GM18951 (cell line): Measurements from ENCODE around the gene OR4D6.
"Not testable (repeated sequence)": the region's sequence is repeated elsewhere in the genome, so short reads cannot be mapped to it uniquely, and the experiment has no call there.

ENCODE experiments used
- POLR2A ChIP-seq: IDR thresholded peaks from 4 replicates; pipeline ENCODE4 v1.6.1; 2011; ENCODE audit warnings: mild to moderate bottlenecking; ENCODE audit not compliant: insufficient read length, insufficient read depth; ENCODE audit errors: extremely low read depth
- in situ Hi-C: fragments of 300-500 bp; cut with MboI; formaldehyde crosslinking; loops from one replicate; pipeline ENCODE4 v1.12.0; 2022; ENCODE audit warnings: low sequenced_read_pairs, mixed read lengths, inconsistent platforms; ENCODE audit not compliant: unreplicated experiment

The OR4D6 gene

DNA sequence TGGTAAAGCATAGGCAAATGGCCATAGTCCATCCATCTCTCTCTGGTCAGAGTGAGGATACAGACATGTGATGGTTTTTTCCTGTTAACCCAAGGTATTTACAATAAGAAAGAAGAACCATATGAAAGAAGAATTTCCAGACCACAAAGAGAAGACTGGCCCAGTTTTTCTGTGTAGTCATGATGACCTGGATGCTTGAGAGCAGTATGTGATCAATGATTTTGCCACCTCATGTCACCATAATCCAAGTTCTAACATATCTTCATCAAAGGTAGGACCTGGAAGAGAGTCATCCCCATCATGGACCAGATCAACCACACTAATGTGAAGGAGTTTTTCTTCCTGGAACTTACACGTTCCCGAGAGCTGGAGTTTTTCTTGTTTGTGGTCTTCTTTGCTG, at the start of gene OR4D6:
OR4D6 (plus strand) TSS at position 301 of the 400 bp plus-strand sequence; CDS start at position 301, 0 bp downstream.
- no peak for TF ChIP-seq POLR2A
- in situ Hi-C loops: no loop called here

DNA sequence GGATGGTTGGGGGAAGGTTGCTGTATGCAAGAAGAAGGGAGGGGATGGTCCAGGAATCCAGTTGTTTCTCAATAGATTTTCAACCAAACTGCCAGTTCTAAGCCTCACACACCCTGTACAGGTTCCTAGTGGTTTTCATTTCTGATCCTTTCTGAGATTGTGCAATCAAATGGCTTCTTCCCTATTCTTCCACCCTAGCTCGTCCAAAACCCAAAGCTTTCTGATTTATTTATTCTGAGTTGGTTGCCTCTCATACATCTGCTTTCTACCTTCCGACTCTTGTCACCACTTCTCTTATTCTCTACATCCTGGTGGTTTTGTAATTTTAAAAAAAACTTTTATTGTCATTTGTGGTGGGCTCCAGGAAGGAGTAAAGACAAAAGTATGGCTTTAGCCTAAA, 43.1 kb upstream of the OR4D6 start:
- TF ChIP-seq POLR2A: no peak
- in situ Hi-C loops: no loop called here

GRCh38 chr11:59415111-59415510, 41.6 kb upstream of the OR4D6 start:
- in situ Hi-C loops: loop anchor here (5.0 kb wide), 1 partner anchor 108 kb away; no protein-coding TSS in a partner anchor
- no peak for TF ChIP-seq POLR2A

GRCh38 chr11:59416613-59417012, 40.1 kb upstream of the OR4D6 start:
- in situ Hi-C loops: loop anchor here (5.0 kb wide), 1 partner anchor 109 kb away; no protein-coding TSS in a partner anchor
- TF ChIP-seq POLR2A: no peak

- no peak for TF ChIP-seq POLR2A
- in situ Hi-C loops: loop anchor here (5.0 kb wide), 1 partner anchor 110 kb away; no protein-coding TSS in a partner anchor
Observed at GRCh38 chr11:59417023-59417422, 39.7 kb upstream of the OR4D6 start.

- in situ Hi-C loops: loop anchor here (5.0 kb wide), 1 partner anchor 111 kb away; no protein-coding TSS in a partner anchor
- TF ChIP-seq POLR2A: no peak
Observed at GRCh38 chr11:59418156-59418555, 38.6 kb upstream of the OR4D6 start.

GRCh38 chr11:59423835-59424234, 32.9 kb upstream of the OR4D6 start:
- TF ChIP-seq POLR2A: no peak
- in situ Hi-C loops: loop anchor here (10.0 kb wide), 1 partner anchor 229 kb away; no protein-coding TSS in a partner anchor

- in situ Hi-C loops: loop anchor here (10.0 kb wide), 1 partner anchor 230 kb away; no protein-coding TSS in a partner anchor
- TF ChIP-seq POLR2A: no peak
Observed at GRCh38 chr11:59425131-59425530, 31.6 kb upstream of the OR4D6 start.

DNA sequence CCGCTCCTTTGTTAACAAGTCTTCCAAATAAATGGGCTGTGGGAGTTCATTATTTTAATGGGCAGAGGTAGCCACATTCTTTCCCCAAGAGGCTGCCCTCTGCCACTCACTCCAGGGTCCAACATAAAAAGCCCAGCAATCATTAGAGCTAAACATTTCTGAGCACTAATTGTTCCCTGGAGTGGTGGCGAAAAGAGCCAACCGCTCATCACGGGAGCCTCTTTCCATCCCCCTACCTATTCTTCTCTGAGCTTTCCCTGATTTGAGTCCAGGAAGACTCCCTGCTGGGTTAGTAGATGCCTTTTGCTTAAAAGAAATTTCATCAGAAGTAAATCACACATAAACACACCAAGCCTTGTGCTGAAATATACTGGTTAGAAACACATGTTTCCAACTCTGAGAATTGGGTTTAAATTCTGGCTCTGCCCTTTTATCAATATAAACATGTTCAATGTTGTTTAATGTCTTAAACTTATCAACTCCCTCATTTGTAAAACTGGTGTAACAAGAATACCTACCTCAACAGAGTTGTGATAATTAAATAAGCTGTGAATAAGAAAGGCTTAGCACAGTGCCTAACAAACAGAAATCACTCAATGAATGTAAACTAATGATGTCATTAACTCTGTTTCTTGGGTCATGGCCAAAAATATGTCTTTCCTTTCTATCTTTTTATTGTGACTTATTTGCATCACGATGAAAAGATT, 30.2 kb upstream of the OR4D6 start, which contains the start of gene OR5A2:
OR5A2 (minus strand) TSS at position 53 of the 707 bp plus-strand sequence. CDS start 3,460 bp downstream, outside the sequence.
- in situ Hi-C loops: loop anchor here (10.0 kb wide), 1 partner anchor 232 kb away; no protein-coding TSS in a partner anchor
- TF ChIP-seq POLR2A: no peak

- in situ Hi-C loops: loop anchor here (10.0 kb wide), 1 partner anchor 232 kb away; no protein-coding TSS in a partner anchor
- no peak for TF ChIP-seq POLR2A
Observed at GRCh38 chr11:59427068-59427382, 29.7 kb upstream of the OR4D6 start.

DNA sequence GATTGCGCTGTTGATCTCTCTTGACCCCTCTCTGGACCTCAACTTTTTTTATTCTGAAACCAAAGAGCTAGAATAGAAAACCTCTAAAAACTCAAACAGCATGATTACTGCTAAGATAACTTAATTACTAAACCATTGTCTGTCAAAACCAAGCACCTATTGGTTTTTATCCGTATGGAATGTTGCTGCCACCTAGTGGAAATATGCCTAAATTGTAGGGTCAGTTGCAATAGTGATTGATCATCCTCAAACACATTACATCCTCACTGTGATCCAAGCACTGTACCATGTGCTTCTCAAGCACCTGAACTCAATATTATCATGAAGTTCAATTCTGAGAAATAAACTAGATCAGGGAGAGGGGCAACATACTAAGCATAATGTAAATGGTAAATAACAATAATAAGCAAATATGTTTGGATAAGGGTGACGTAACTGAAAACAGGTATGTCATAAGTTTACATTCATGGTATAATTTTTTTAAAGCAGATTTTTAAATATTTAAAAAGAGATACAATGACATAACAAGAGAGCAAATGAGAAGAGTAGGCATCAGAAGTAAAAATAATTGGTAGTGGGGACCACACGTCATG, 26.7 kb upstream of the OR4D6 start:
- no peak for TF ChIP-seq POLR2A
- in situ Hi-C loops: loop anchor here (10.0 kb wide), 1 partner anchor 235 kb away; no protein-coding TSS in a partner anchor

GRCh38 chr11:59436169-59436568, 20.6 kb upstream of the OR4D6 start, which contains the start of gene OR5A1:
OR5A1 (plus strand) TSS chr11:59436469; CDS start chr11:59443169, 6,700 bp downstream.
- in situ Hi-C loops: no loop called here
- no peak for TF ChIP-seq POLR2A

DNA sequence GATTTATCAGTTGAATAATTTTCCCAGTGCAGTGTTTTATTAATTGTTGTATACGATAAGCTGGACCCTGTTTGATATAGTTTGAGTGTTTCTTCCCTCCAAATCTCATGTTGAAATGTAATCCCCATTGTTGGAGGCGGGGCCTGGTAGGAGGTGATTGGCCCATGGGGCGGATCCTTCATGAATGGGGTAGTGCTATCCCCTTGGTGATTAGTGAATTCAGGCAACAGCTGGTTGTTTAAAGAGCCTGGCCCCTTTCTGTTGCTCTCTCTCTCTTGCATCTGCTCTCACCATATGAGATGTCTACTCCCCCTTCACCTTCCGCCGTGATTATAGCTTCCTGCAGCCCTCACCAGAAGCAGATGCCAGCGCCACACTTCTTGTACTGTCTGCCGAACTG, 19.0 kb upstream of the OR4D6 start:
- TF ChIP-seq POLR2A: no peak
- in situ Hi-C loops: no loop called here

DNA sequence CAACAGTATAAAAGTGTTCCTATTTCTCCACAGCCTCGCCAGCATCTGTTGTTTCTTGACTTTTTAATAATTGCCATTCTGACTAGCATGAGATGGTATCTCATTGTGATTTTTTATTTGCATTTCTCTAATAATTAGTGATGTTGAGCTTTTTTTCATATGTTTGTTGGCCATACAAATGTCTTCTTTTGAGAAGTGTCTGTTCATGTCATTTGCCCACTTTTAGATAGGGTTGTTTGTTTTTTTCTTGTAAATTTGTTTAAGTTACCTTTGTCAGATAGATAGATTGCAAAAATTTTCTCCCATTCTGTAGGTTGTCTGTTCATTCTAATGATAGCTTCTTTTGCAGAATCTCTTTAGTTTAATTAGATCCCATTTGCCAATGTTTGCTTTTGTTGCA, 11.1 kb upstream of the OR4D6 start:
- in situ Hi-C loops: not testable (repeated sequence)
